ENCODE data around the gene SIVA1. TPM values are rescaled to one million over a fixed set of nuclear protein-coding genes. Genes with fewer than 3 reads are reported as not detected.

Gene SIVA1
- total RNA-seq, 2 experiments from 2014 or later, result 111 to 124 TPM

GRCh38 chr14:104799244-104800014, 46.5 kb downstream of the SIVA1 start:
- Mint-ChIP-seq H3K9me3 (no peaks in the 10 kb centered on the region), H3K36me3 (ENCODE audit: low read depth) (peaks cover 2% of the 10 kb centered on the region), H3K27me3 (no peaks in the 10 kb centered on the region), H3K27ac (peak overlapping the region; percentile 71), H3K4me1 (ENCODE audit: low read depth) (peaks cover 39% of the 10 kb centered on the region), H3K4me3 (peak overlapping the region; percentile 79)
- peaks cover 59% of the 10 kb centered on the region for H3K4me1 ChIP-seq (ENCODE audit: insufficient read depth, low read length)
- H3K27me3 ChIP-seq (ENCODE audit: control insufficient read depth in 1 of 2, insufficient read depth in 2 of 2, low read length in 2 of 2), result no peaks in the 10 kb centered on the region
- H3K36me3 ChIP-seq (ENCODE audit: insufficient read depth, low read length), result no peaks in the 10 kb centered on the region
- peak overlapping the region; percentile 55 for H3K4me3 ChIP-seq (ENCODE audit: low read length)
- ChIA-PET POLR2A (interaction anchor here (0.9 to 2.6 kb wide), 2 partner anchors 31 to 46 kb away, joined by 3 to 30 read pairs; partner anchors contain the start of gene SIVA1), CTCF (interaction anchor here (1.5 to 2.0 kb wide), 2 partner anchors 27 to 47 kb away, joined by 5 to 14 read pairs; partner anchors contain the start of gene SIVA1)
- ATAC-seq (ENCODE audit: poor library complexity) (no peak), DNase-seq (peak in 3 of 14 experiments; percentile 16 to 56 (median 52))
- H3K27ac ChIP-seq (ENCODE audit: low read depth in 1 of 2, low read length in 2 of 2), result peak overlapping the region; percentile 50 to 82
- H3K9me3 ChIP-seq (ENCODE audit: control insufficient read depth in 1 of 2, insufficient read depth in 1 of 2, low read length in 2 of 2), result no peaks in the 10 kb centered on the region
- TF ChIP-seq CTCF (IDR thresholded peaks at IDR 0.05), result no peak
- intact Hi-C loops (cut with DNase I, micrococcal nuclease), result loop anchor here in 1 of 2 experiments (1.0 to 10.0 kb wide), 4 partner anchors 27 to 695 kb away; partner anchors contain the start of genes SIVA1 and TEDC1

- no peaks in the 10 kb centered on the region for H3K9me3 ChIP-seq (ENCODE audit: control insufficient read depth in 1 of 2, insufficient read depth in 1 of 2, low read length in 2 of 2)
These were observed 47.2 kb downstream of the SIVA1 start for GRCh38 chr14:104800015-104800770.

More at GRCh38 chr14:104800015-104800770, 47.2 kb downstream of the SIVA1 start:
- no peaks in the 10 kb centered on the region for H3K27me3 ChIP-seq (ENCODE audit: control insufficient read depth in 1 of 2, insufficient read depth in 2 of 2, low read length in 2 of 2)
- peak; percentile 10 for TF ChIP-seq CTCF (IDR thresholded peaks at IDR 0.05)
- intact Hi-C loops (cut with DNase I, micrococcal nuclease), result loop anchor here in 1 of 2 experiments (1.0 kb wide), 2 partner anchors 26 to 47 kb away; partner anchors contain the start of gene SIVA1
- H3K27ac ChIP-seq (ENCODE audit: low read depth in 1 of 2, low read length in 2 of 2), result peak overlapping the region; percentile 50 to 82
- ATAC-seq (ENCODE audit: poor library complexity) (peak; percentile 63), DNase-seq (peak; percentile 59 to 94 (median 84))
- peaks cover 36% of the 10 kb centered on the region for H3K4me1 Mint-ChIP-seq (ENCODE audit: low read depth)
- no peaks in the 10 kb centered on the region for H3K36me3 Mint-ChIP-seq (ENCODE audit: low read depth)
- no peaks in the 10 kb centered on the region for H3K9me3 Mint-ChIP-seq
- ChIA-PET POLR2A (interaction anchor here (0.7 to 2.6 kb wide), 22 partner anchors 8 to 1465 kb away, joined by 3 to 30 read pairs (median 3); partner anchors contain the start of genes ADSS1, CDCA4, GPR132 and INF2), CTCF (interaction anchor here (1.5 to 2.4 kb wide), 3 partner anchors 26 to 48 kb away, joined by 5 to 16 read pairs (median 14); partner anchors contain the start of gene SIVA1)
- H3K4me3 ChIP-seq (ENCODE audit: low read length), result peak overlapping the region; percentile 55
- H3K4me1 ChIP-seq (ENCODE audit: insufficient read depth, low read length), result peaks cover 55% of the 10 kb centered on the region
- no peaks in the 10 kb centered on the region for H3K36me3 ChIP-seq (ENCODE audit: insufficient read depth, low read length)
- peak overlapping the region; percentile 71 for H3K27ac Mint-ChIP-seq
- peak overlapping the region; percentile 79 for H3K4me3 Mint-ChIP-seq
- no peaks in the 10 kb centered on the region for H3K27me3 Mint-ChIP-seq

Data from CD4-positive, alpha-beta T cell (primary cell).